NCI-H146 treated with DMSO at 0.1 percent for 48 hours (cell line): ENCODE results near the gene GAREM1.

Experiments used
- DNase-seq: peaks from one replicate; lab custom pipeline; 2025; ENCODE audit not compliant: unreplicated experiment; lab: John Stamatoyannopoulos, UW

The GAREM1 gene

GRCh38 chr18:32459361-32460101, 11.2 kb downstream of the GAREM1 start:
- no peak for DNase-seq

GRCh38 chr18:32455361-32455760, 15.3 kb downstream of the GAREM1 start:
- DNase-seq, result no peak

GRCh38 chr18:32454593-32454992, 16.1 kb downstream of the GAREM1 start:
- DNase-seq, result no peak

DNA sequence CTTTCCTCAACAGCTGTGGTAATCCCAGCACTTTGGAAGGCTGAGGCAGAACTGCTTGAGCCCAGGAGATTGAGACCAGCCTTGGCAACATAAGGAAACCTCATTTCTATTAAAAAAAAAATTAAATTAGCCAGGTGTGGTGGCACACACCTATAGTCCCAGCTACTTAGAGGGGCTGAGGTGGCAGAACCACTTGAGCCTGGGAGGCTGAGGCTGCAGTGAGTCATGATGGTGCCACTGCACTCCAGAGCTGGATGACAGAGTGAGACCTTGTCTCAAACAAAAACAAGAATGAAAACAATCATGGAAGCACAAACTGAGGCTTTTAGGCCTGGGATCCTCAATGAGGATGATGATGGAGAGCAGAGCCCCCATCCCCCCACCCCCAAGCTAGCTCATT, 19.8 kb downstream of the GAREM1 start:
- DNase-seq, result no peak

DNA sequence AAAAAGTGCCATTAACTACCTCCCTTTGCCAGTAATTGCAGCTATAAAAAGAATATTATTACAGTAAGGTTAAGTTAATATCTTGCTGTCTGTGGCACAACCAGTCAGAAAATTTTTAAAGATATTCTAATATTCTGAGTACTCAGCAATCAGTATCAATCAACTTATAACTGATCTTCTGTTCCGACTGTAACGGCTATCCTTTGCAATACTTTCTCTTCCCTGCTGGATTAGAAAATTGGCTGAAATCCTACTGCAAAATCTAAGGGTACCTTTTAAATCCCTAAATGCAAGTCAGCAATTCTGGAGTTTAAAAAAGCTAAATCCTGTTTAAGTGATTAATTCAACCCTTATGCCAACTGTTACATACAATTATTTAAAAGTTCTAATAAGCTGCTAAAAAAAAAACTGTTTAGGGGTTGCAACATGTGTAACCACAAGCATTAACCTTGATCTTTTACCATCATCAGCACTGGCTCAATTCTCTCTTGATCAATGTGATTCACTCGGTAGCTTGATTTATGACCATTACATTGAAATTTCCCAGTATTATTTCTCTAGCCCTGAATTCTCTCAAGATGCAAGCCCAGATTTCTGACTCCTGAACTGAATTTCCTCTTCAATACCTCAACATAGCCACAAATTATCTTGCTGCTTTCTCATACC, 20.5 kb downstream of the GAREM1 start:
- DNase-seq, result no peak

GRCh38 chr18:32446780-32447179, 23.9 kb downstream of the GAREM1 start:
- DNase-seq, result peak; percentile 72

GRCh38 chr18:32445846-32446245, 24.8 kb downstream of the GAREM1 start:
- DNase-seq, result no peak

DNA sequence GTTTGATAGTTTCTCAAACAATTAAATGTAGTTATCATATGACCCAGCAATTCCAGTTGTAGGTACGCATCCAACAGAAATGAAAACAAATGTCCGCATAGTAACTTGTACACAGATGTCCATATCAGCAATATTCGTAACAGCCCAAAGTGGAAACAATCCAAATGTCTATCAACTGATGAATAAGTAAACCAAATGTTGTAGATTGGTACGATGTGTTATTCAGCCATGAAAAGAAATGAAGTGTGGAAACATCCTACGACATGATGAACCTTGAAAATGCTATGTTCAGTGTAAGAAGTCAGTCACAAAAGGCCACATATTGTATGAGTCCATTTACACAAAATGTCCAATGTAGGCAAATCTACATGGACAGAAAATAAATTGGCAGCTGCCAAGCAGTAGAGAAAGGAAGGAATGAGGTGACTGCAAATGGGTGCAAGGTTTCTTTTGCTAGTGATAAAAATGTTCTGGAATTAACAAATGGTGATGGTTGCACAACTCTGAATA, 26.9 kb downstream of the GAREM1 start:
- DNase-seq, result no peak

DNA sequence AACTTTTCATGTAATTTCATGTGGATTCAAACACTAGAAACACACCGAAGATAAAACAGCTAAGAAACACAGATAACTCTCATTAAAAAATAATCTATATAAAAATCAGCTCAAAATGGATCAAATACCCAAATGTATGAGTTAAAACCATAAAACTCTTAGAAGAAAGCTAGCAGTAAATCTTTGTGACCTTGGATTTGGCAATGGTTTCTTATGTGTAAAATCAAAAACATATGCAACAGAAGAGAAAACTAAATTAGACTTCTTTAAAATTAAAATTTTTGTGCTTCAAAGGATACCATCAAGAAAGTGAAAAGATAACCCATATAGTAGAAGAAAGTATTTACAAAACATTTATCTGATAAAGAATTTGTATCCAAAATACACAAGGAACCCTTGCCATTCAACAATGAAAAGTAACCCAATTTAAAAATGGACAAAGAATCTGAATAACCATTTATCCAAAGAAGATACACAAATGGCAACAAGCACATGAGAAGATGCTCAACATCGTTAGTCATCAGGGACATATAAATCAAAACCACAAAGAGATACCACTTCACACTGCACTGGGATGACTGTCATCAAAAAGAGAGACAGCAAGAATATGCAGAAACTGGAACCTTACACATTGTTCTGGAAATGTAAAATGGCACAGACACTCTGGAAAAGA, 27.5 kb downstream of the GAREM1 start:
- DNase-seq, result no peak

DNA sequence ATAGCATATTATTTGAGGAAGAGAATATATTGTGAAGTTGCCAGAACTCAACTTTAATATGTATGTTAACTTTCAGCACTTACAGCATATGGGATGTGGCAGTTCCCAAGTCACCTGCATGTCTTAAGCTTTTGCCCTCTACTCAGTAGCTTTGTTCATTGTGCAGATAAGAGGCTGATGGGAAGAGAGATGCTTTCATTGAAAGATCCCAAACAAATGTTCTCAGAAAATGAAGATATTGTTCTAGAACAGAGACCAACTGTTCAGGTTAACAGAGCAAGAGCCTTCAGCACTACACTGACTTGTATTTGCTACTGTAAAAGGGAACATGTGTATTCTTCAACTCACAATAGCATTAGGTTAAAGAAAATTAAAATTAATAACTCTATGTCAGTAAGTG, 28.1 kb downstream of the GAREM1 start:
- DNase-seq, result no peak

- no peak for DNase-seq
These were observed 29.1 kb downstream of the GAREM1 start for GRCh38 chr18:32441533-32441932.

- DNase-seq, result no peak
These were observed 30.2 kb downstream of the GAREM1 start for GRCh38 chr18:32440518-32440917.

- peak; percentile 48 for DNase-seq
These were observed 30.9 kb downstream of the GAREM1 start for GRCh38 chr18:32439802-32440201.

- peak; percentile 74 for DNase-seq
These were observed 31.4 kb downstream of the GAREM1 start for GRCh38 chr18:32439241-32439640.

GRCh38 chr18:32438173-32438572, 32.5 kb downstream of the GAREM1 start:
- peak; percentile 40 for DNase-seq

DNA sequence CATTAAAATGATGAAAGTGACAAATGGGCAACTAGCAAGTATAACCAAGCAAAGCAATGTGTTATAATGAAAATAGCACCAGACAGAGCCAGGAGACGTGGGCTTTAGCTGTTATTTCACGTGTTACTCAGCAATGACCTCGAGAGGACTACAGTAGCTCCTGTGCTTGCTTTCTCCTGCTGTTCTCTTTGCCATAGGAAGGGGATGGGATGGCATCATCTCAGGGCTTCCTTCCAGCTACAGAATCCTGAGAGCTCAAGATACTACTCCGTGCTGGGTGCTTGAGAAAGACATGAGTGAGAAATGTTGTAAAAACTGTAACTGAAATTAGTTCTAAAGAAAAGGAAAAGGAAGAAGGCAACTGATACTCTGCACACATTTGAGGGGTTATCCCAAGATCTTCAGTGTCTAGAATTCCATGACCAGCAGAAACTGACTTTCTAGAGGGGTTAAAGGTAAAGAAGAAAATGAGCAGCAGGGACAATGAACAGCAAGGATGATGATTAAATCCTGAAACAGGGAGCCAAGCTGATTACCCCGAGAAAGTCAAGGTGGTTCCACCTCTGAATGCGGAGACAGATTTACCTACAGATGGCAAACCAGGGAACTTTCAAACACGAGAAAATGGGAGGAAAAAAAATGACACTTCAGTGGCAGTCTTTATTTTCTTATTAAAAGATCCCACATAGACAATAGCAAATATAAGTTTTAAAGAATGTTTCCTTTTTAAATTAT, 33.4 kb downstream of the GAREM1 start:
- DNase-seq, result no peak

GRCh38 chr18:32435631-32436500, 34.8 kb downstream of the GAREM1 start:
- DNase-seq, result no peak

DNA sequence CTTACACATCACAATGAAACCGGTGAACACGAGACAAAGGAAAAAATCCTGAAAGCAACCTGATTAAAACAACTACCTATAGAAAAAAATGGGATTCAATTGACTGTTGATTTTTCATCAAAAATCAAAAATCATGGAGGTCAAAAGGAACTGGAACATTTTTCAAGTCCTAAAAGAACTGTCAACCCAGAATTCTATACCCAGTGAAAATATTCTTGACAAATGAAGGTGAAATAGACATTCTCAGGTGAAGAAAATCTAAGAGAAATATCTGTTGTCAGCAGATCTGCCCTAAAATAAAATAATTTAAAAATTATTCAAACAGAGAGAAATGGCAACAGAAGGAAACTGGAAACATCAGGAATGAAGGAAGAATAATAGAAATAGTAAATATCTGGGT, 38.9 kb downstream of the GAREM1 start:
- DNase-seq, result no peak

DNA sequence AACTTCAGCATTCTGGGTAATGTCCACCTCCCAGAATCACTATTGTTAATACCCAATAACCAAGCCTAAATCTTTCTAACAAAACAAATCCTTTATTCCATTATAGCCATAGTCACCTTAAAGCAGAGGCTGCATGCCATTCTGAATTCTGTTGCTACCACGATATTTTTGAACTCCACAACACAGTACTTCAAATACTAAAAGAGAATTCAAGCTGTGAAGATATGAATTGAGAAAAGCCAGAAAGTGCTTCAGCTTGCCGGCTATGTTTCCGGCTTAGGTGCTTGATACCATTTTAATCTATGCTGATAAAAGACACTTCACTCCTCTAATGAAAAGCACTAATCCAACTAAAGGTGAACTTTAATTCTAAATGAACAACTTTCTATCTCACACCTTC, 41.3 kb downstream of the GAREM1 start:
- no peak for DNase-seq
